Measurements from ENCODE around the gene AREL1. TPM values are rescaled to one million over a fixed set of nuclear protein-coding genes. Genes with fewer than 3 reads are reported as not detected.

AREL1 gene
- total RNA-seq, 1 experiment from 2014 or later = 34.2 TPM

GRCh38 chr14:74618078-74618952 is 94.6 kb downstream of the AREL1 start:
- Mint-ChIP-seq H3K4me1 (peaks cover 25 to 38% of the 10 kb centered on the region in 2 experiments), H3K27ac (peak overlapping the region in 1 of 3 experiments; percentile 14; a peak in 2 of 7 replicates), H3K36me3 (ENCODE audit: insufficient read depth in 1 of 3, low read depth in 3 of 3) (peaks cover 0 to 3% (median 0%) of the 10 kb centered on the region in 3 experiments; a peak in 2 of 7 replicates), H3K9me3 (peaks cover 0 to 3% of the 10 kb centered on the region in 2 experiments; a peak in 1 of 5 replicates), H3K4me3 (no peak overlapping the region), H3K27me3 (ENCODE audit: low read depth) (peaks cover 35% of the 10 kb centered on the region)
- Histone ChIP-seq H2BK12ac (ENCODE audit: insufficient read length, low read depth, low read length) (no peak overlapping the region), H3K79me1 (ENCODE audit: insufficient read depth, low read depth, low read length, poor library complexity, severe bottlenecking) (no peaks in the 10 kb centered on the region), H3K4me1 (ENCODE audit: insufficient read depth, low read length) (peaks cover 5% of the 10 kb centered on the region; the same call in 1 of the 2 replicates), H2BK5ac (ENCODE audit: insufficient read length, low read length) (no peak overlapping the region), H4K20me1 (ENCODE audit: control insufficient read depth, insufficient read depth, insufficient read length) (no peaks in the 10 kb centered on the region), H3K23me2 (ENCODE audit: insufficient read length, low read depth, low read length, poor library complexity, severe bottlenecking) (no peaks in the 10 kb centered on the region), H3K79me2 (ENCODE audit: insufficient read depth, low read length) (no peaks in the 10 kb centered on the region), H2AFZ (ENCODE audit: low read length) (no peak overlapping the region), H3K4me2 (ENCODE audit: insufficient read depth, insufficient read length, low read length) (no peak overlapping the region), H2BK20ac (ENCODE audit: low read depth, low read length, poor library complexity, severe bottlenecking) (no peak overlapping the region), H3T11ph (ENCODE audit: low read length) (no peak overlapping the region), H2BK120ac (ENCODE audit: low read depth, low read length, poor library complexity, severe bottlenecking) (no peak overlapping the region), H4K5ac (ENCODE audit: insufficient read length, low read depth, low read length) (no peak overlapping the region), H3K56ac (ENCODE audit: insufficient read length, low read depth, low read length) (no peak overlapping the region), H3K4ac (ENCODE audit: low read depth, low read length) (no peak overlapping the region), H3K27me3 (ENCODE audit: insufficient read depth, low read length) (no peaks in the 10 kb centered on the region), H3K9ac (ENCODE audit: extremely low read depth, insufficient read length, low read length) (no peak overlapping the region), H4K8ac (replicated peaks; ENCODE audit: insufficient read length, low read depth, low read length) (no peak overlapping the region), H3K9me3 (ENCODE audit: control insufficient read depth, low read depth, low read length) (no peaks in the 10 kb centered on the region), H3K18ac (ENCODE audit: insufficient read length, low read depth, low read length) (no peak overlapping the region), H2BK15ac (ENCODE audit: low read depth, low read length) (no peak overlapping the region), H4K91ac (ENCODE audit: insufficient read length, low read depth, low read length) (no peak overlapping the region), H2AK5ac (ENCODE audit: insufficient read length, low read length) (no peak overlapping the region), H3K23ac (ENCODE audit: insufficient read length, low read depth, low read length) (no peak overlapping the region), H3K14ac (ENCODE audit: insufficient read depth, low read length) (no peak overlapping the region), H3K27ac (ENCODE audit: insufficient read length, low read depth, low read length) (no peak overlapping the region)
- WGBS (ENCODE audit: extremely low coverage, insufficient read length, low lambda C conversion rate) = no CpG with 5 or more reads among the region's 10 CpGs
- no peak for TF ChIP-seq CTCF (conservative IDR thresholded peaks at IDR 0.05)
- no peak for DNase-seq
